HEK293 (cell line): Measurements from ENCODE around the gene KIF5B.

Experiments
- CTCF ChIA-PET: fragments of 350-600 bp; formaldehyde crosslinking; extraction: SDS; loops from one replicate; lab custom pipeline; 2021; ENCODE audit warnings: antibody characterized with exemption; lab: Yijun Ruan, JAX
- POLR2A ChIA-PET: fragments of 300-600 bp; formaldehyde crosslinking; extraction: SDS; loops from one replicate; lab custom pipeline; 2020; ENCODE audit warnings: antibody characterized with exemption, inconsistent platforms; lab: Yijun Ruan, JAX
- H3K27ac ChIP-seq: fragments of 200-500 bp; sonication (Bioruptor generic); 2 replicates; pipeline ENCODE4 v1.5.1; 2014; ENCODE audit warnings: low read depth, low read length, control low read depth, inconsistent platforms; ENCODE audit errors: extremely low read depth
- H3K36me3 ChIP-seq, 2 experiments: fragments of 200-500 bp in 1 of 2; sonication (Bioruptor generic) in 1 of 2; 1 replicate in 1 of 2; 2 replicates in 1 of 2; pipeline ENCODE4 v1.5.1; 2014 to 2017; ENCODE audit warnings: inconsistent platforms in 2 of 2, low read length in 2 of 2; ENCODE audit not compliant: control insufficient read depth in 2 of 2, insufficient read depth in 1 of 2
- H3K4me1 ChIP-seq: fragments of 200-500 bp; sonication (Bioruptor generic); 2 replicates; pipeline ENCODE4 v1.5.1; 2014; ENCODE audit warnings: mild to moderate bottlenecking, low read length, inconsistent platforms; ENCODE audit not compliant: control insufficient read depth, insufficient read depth
- H3K4me3 ChIP-seq: 2 replicates; pipeline ENCODE4 v1.5.1; 2011; ENCODE audit warnings: low read depth, mild to moderate bottlenecking, control low read depth, low read length, moderate library complexity
- H3K9me3 ChIP-seq: fragments of 200-500 bp; sonication (Bioruptor generic); 2 replicates; pipeline ENCODE4 v1.5.1; 2014; ENCODE audit warnings: low read depth, low read length, inconsistent platforms; ENCODE audit not compliant: control insufficient read depth, insufficient read depth
- KLF10 ChIP-seq: fragments of 450-650 bp; IDR thresholded peaks from 2 replicates; pipeline ENCODE4 v1.5.1; 2018; ENCODE audit warnings: missing biosample characterization, mild to moderate bottlenecking, missing genetic modification characterization
- OVOL3 ChIP-seq: fragments of 450-650 bp; formaldehyde crosslinking; IDR thresholded peaks from 2 replicates; pipeline ENCODE4 v1.5.1; 2016; ENCODE audit warnings: missing biosample characterization, missing genetic modification characterization
- SALL2 ChIP-seq: fragments of 450-650 bp; formaldehyde crosslinking; IDR thresholded peaks from 2 replicates; pipeline ENCODE4 v1.5.0; 2017; ENCODE audit warnings: missing biosample characterization, mild to moderate bottlenecking, missing genetic modification characterization, borderline replicate concordance
- SCRT2 ChIP-seq: fragments of 450-650 bp; formaldehyde crosslinking; IDR thresholded peaks from 2 replicates; pipeline ENCODE4 v1.5.1; 2016; ENCODE audit warnings: missing biosample characterization, missing genetic modification characterization
- ZFHX2 ChIP-seq: fragments of 450-650 bp; formaldehyde crosslinking; conservative IDR thresholded peaks from 2 replicates; pipeline ENCODE4 v1.5.1; 2016; ENCODE audit warnings: missing biosample characterization, missing genetic modification characterization
- ZFP37 ChIP-seq: fragments of 450-650 bp; formaldehyde crosslinking; IDR thresholded peaks from 2 replicates; pipeline ENCODE4 v1.5.1; 2016; ENCODE audit warnings: missing biosample characterization, missing genetic modification characterization
- ZNF121 ChIP-seq: fragments of 450-650 bp; formaldehyde crosslinking; IDR thresholded peaks from 2 replicates; pipeline ENCODE4 v1.5.1; 2016; ENCODE audit warnings: missing biosample characterization, missing genetic modification characterization
- ZNF2 ChIP-seq: fragments of 450-650 bp; formaldehyde crosslinking; IDR thresholded peaks from 2 replicates; pipeline ENCODE4 v1.5.1; 2016; ENCODE audit warnings: missing biosample characterization, missing genetic modification characterization
- ZNF221 ChIP-seq: fragments of 450-650 bp; formaldehyde crosslinking; IDR thresholded peaks from 2 replicates; pipeline ENCODE4 v1.5.1; 2017; ENCODE audit warnings: missing biosample characterization, missing genetic modification characterization, borderline replicate concordance
- ZNF223 ChIP-seq: fragments of 450-650 bp; formaldehyde crosslinking; IDR thresholded peaks from 2 replicates; pipeline ENCODE4 v1.5.1; 2016; ENCODE audit warnings: missing biosample characterization, missing genetic modification characterization
- ZNF24 ChIP-seq: fragments of 450-650 bp; formaldehyde crosslinking; IDR thresholded peaks from 2 replicates; pipeline ENCODE4 v1.5.1; 2016; ENCODE audit warnings: missing biosample characterization, missing genetic modification characterization
- ZNF274 ChIP-seq, 2 experiments: fragments of 200-500 bp in 1 of 2; fragments of 450-650 bp in 1 of 2; sonication (Bioruptor generic) in 1 of 2; formaldehyde crosslinking in 1 of 2; IDR thresholded peaks; 2 replicates each; pipeline versions ENCODE4 v1.5.1 to v1.6.1; 2014 to 2016; ENCODE audit warnings: borderline replicate concordance in 1 of 2, inconsistent platforms in 1 of 2, low read length in 1 of 2, missing biosample characterization in 1 of 2, missing genetic modification characterization in 1 of 2
- TF ChIP-seq, protein P1 (sequence below): fragments of 450-650 bp; formaldehyde crosslinking; IDR thresholded peaks from 2 replicates; pipeline ENCODE4 v1.5.1; 2016; ENCODE audit warnings: missing biosample characterization, missing genetic modification characterization
- TF ChIP-seq, protein P2 (sequence below): fragments of 450-650 bp; formaldehyde crosslinking; IDR thresholded peaks from 2 replicates; pipeline ENCODE4 v1.5.1; 2017; ENCODE audit warnings: missing biosample characterization, missing genetic modification characterization
- TF ChIP-seq, protein P3 (sequence below): fragments of 450-650 bp; formaldehyde crosslinking; IDR thresholded peaks from 2 replicates; pipeline ENCODE4 v1.5.1; 2016; ENCODE audit warnings: missing biosample characterization, missing genetic modification characterization
- TF ChIP-seq, protein P4 (sequence below): fragments of 450-650 bp; formaldehyde crosslinking; IDR thresholded peaks from 2 replicates; pipeline ENCODE4 v1.5.1; 2016; ENCODE audit warnings: missing biosample characterization, missing genetic modification characterization, borderline replicate concordance

Gene KIF5B

DNA sequence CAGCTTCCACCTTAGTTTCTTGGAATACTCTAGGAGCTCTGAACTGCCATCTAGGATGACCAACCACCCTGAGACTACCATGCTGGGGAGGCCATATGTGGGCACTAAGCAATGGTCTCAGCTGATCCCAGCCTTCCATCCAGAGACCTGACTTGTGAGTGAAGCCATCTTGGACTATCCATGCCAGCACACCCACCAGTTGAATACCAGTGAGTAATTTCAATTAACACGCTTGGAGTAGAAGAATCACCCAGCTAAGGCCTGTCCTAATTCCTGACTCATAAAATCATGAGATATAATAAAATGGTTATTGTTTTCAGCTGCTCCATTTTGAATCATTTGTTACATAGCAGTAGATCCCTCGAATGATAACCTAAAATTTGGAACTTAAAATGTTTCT is 5.2 kb upstream of the KIF5B start:
- Histone ChIP-seq H3K9me3 (no peaks in the 10 kb centered on the region), H3K27ac (no peak overlapping the region), H3K4me1 (peaks cover 3% of the 10 kb centered on the region; the same call in 1 of the 2 replicates), H3K4me3 (no peak overlapping the region), H3K36me3 (no peaks in the 10 kb centered on the region)
- ChIA-PET CTCF (no interaction called here), POLR2A (no interaction called here)
- TF ChIP-seq ZNF223 (tag by site-specific recombination) (no peak), SCRT2 (peak; percentile 85), OVOL3 (tag by site-specific recombination) (no peak)

DNA sequence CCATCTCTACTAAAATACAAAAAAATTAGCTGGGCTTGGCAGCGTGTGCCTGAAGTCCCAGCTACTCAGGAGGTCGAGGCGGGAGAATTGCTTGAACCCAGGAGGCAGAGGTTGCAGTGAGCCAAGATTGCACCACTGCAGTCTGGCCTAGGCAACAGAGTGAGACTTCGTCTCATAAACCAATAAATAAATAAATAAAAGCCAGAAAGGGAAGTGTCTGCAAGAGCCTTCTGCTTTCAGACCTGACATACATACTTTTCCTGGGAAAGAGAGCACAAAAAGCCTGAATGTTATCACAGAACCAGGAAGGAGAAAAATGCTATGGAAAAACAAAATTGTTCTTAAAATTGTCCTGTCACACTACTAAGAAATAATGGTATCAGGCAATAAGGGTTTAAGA is 4.1 kb upstream of the KIF5B start:
- Histone ChIP-seq H3K27ac (no peak overlapping the region), H3K4me1 (peaks cover 3% of the 10 kb centered on the region; the same call in 1 of the 2 replicates), H3K9me3 (no peaks in the 10 kb centered on the region), H3K4me3 (no peak overlapping the region), H3K36me3 (no peaks in the 10 kb centered on the region)
- CTCF ChIA-PET: no interaction called here
- TF ChIP-seq ZNF121 (tag by site-specific recombination) (no peak), ZNF2 (tag by site-specific recombination) (no peak), ZNF274 (IDR thresholded peaks at IDR 0.05; ENCODE audit: low read length) (no peak), ZNF274 (tag by site-specific recombination; IDR thresholded peaks at IDR 0.05; ENCODE audit: borderline replicate concordance) (no peak), SALL2 (tag by site-specific recombination) (no peak), ZNF24 (tag by site-specific recombination) (no peak), ZFP37 (no peak), ZNF221 (tag by site-specific recombination) (no peak), KLF10 (no peak), ZFHX2 (tag by site-specific recombination) (no peak)
- TF ChIP-seq, protein P1, sequence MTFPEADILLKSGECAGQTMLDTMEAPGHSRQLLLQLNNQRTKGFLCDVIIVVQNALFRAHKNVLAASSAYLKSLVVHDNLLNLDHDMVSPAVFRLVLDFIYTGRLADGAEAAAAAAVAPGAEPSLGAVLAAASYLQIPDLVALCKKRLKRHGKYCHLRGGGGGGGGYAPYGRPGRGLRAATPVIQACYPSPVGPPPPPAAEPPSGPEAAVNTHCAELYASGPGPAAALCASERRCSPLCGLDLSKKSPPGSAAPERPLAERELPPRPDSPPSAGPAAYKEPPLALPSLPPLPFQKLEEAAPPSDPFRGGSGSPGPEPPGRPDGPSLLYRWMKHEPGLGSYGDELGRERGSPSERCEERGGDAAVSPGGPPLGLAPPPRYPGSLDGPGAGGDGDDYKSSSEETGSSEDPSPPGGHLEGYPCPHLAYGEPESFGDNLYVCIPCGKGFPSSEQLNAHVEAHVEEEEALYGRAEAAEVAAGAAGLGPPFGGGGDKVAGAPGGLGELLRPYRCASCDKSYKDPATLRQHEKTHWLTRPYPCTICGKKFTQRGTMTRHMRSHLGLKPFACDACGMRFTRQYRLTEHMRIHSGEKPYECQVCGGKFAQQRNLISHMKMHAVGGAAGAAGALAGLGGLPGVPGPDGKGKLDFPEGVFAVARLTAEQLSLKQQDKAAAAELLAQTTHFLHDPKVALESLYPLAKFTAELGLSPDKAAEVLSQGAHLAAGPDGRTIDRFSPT (tag by site-specific recombination): no peak
- TF ChIP-seq, protein P2, sequence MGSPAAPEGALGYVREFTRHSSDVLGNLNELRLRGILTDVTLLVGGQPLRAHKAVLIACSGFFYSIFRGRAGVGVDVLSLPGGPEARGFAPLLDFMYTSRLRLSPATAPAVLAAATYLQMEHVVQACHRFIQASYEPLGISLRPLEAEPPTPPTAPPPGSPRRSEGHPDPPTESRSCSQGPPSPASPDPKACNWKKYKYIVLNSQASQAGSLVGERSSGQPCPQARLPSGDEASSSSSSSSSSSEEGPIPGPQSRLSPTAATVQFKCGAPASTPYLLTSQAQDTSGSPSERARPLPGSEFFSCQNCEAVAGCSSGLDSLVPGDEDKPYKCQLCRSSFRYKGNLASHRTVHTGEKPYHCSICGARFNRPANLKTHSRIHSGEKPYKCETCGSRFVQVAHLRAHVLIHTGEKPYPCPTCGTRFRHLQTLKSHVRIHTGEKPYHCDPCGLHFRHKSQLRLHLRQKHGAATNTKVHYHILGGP: no peak
- TF ChIP-seq, protein P3, sequence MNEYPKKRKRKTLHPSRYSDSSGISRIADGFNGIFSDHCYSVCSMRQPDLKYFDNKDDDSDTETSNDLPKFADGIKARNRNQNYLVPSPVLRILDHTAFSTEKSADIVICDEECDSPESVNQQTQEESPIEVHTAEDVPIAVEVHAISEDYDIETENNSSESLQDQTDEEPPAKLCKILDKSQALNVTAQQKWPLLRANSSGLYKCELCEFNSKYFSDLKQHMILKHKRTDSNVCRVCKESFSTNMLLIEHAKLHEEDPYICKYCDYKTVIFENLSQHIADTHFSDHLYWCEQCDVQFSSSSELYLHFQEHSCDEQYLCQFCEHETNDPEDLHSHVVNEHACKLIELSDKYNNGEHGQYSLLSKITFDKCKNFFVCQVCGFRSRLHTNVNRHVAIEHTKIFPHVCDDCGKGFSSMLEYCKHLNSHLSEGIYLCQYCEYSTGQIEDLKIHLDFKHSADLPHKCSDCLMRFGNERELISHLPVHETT (tag by site-specific recombination): no peak
- TF ChIP-seq, protein P4, sequence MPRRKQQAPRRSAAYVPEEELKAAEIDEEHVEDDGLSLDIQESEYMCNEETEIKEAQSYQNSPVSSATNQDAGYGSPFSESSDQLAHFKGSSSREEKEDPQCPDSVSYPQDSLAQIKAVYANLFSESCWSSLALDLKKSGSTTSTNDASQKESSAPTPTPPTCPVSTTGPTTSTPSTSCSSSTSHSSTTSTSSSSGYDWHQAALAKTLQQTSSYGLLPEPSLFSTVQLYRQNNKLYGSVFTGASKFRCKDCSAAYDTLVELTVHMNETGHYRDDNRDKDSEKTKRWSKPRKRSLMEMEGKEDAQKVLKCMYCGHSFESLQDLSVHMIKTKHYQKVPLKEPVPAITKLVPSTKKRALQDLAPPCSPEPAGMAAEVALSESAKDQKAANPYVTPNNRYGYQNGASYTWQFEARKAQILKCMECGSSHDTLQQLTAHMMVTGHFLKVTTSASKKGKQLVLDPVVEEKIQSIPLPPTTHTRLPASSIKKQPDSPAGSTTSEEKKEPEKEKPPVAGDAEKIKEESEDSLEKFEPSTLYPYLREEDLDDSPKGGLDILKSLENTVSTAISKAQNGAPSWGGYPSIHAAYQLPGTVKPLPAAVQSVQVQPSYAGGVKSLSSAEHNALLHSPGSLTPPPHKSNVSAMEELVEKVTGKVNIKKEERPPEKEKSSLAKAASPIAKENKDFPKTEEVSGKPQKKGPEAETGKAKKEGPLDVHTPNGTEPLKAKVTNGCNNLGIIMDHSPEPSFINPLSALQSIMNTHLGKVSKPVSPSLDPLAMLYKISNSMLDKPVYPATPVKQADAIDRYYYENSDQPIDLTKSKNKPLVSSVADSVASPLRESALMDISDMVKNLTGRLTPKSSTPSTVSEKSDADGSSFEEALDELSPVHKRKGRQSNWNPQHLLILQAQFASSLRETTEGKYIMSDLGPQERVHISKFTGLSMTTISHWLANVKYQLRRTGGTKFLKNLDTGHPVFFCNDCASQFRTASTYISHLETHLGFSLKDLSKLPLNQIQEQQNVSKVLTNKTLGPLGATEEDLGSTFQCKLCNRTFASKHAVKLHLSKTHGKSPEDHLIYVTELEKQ (tag by site-specific recombination): no peak
- POLR2A ChIA-PET: interaction anchor here (0.6 kb wide), 1 partner anchor 10 kb away, joined by 7 read pairs; no protein-coding TSS in a partner anchor
